NCI-H510A (cell line): ENCODE measurements around the gene LDLRAD4.

Experiments
- DNase-seq: peaks from one replicate; lab custom pipeline; 2025; lab: John Stamatoyannopoulos, UW

The LDLRAD4 gene

GRCh38 chr18:13550418-13551304, 332.1 kb downstream of the LDLRAD4 start:
- DNase-seq, result no peak

GRCh38 chr18:13551305-13551603, 332.7 kb downstream of the LDLRAD4 start:
- DNase-seq, result no peak

- DNase-seq, result no peak
These were observed 333.5 kb downstream of the LDLRAD4 start for GRCh38 chr18:13551841-13552733.

GRCh38 chr18:13553449-13553848, 334.9 kb downstream of the LDLRAD4 start:
- DNase-seq, result no peak

- no peak for DNase-seq
These were observed 336.6 kb downstream of the LDLRAD4 start for GRCh38 chr18:13555192-13555591.

- no peak for DNase-seq
These were observed 337.3 kb downstream of the LDLRAD4 start for GRCh38 chr18:13555865-13556264.

- no peak for DNase-seq
These were observed 337.9 kb downstream of the LDLRAD4 start for GRCh38 chr18:13556502-13556901.

GRCh38 chr18:13558124-13558523, 339.6 kb downstream of the LDLRAD4 start:
- DNase-seq, result no peak

GRCh38 chr18:13558790-13559189, 340.2 kb downstream of the LDLRAD4 start:
- no peak for DNase-seq

- DNase-seq, result no peak
These were observed 341.2 kb downstream of the LDLRAD4 start for GRCh38 chr18:13559754-13560153.

- DNase-seq, result no peak
These were observed 341.7 kb downstream of the LDLRAD4 start for GRCh38 chr18:13560306-13560705.

GRCh38 chr18:13562494-13563029, 344.0 kb downstream of the LDLRAD4 start:
- DNase-seq, result no peak

GRCh38 chr18:13563390-13563805, 344.8 kb downstream of the LDLRAD4 start:
- no peak for DNase-seq

GRCh38 chr18:13564579-13564978, 346.0 kb downstream of the LDLRAD4 start:
- no peak for DNase-seq

- no peak for DNase-seq
These were observed 346.7 kb downstream of the LDLRAD4 start for GRCh38 chr18:13565228-13565627.

- DNase-seq, result no peak
These were observed 348.6 kb downstream of the LDLRAD4 start for GRCh38 chr18:13566941-13567746.

- no peak for DNase-seq
These were observed 350.2 kb downstream of the LDLRAD4 start for GRCh38 chr18:13568443-13569392.

- no peak for DNase-seq
These were observed 351.7 kb downstream of the LDLRAD4 start for GRCh38 chr18:13570216-13570615.

- DNase-seq, result no peak
These were observed 352.4 kb downstream of the LDLRAD4 start for GRCh38 chr18:13570856-13571495.

GRCh38 chr18:13572148-13572547, 353.6 kb downstream of the LDLRAD4 start:
- no peak for DNase-seq
